Measurements from ENCODE around the gene SLC17A2.
"Not testable (repeated sequence)": the region's sequence is repeated elsewhere in the genome, so short reads cannot be mapped to it uniquely, and the experiment has no call there.

The SLC17A2 gene

DNA sequence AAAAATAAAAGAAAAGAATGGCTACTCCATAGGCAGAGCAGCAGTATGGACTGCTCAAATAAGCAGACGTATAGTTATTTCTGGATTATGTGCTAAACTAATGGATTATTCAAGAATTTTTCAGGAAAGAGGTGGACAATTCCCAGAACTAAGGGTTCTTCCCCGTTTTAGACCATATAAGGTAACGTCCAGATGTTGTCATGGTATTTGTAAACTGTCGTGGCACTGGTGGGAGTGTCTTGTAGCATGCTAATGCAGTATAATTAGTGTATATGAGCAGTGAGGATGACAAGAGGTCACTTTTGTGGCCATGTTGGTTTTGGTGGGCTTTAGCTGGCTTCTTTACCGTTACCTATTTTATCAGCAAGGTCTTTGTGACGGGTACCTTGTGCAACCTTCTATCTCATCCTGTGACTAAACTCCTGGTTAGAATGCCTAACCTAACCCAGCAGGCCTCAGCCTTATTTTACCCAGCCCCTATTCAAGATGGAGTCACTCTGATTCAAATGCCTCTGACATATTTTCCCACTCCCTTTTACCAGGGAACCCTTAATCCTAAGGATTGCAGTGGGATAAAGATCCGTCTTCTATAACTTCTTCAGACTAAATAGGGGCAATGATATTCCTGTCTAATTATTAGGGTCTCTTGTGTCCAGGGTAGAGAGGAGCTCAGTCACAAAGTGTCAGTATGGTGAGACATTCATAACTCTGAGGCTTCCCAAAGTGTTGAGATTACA is 21.0 kb upstream of the SLC17A2 start:
- DNase-seq = no peak

DNA sequence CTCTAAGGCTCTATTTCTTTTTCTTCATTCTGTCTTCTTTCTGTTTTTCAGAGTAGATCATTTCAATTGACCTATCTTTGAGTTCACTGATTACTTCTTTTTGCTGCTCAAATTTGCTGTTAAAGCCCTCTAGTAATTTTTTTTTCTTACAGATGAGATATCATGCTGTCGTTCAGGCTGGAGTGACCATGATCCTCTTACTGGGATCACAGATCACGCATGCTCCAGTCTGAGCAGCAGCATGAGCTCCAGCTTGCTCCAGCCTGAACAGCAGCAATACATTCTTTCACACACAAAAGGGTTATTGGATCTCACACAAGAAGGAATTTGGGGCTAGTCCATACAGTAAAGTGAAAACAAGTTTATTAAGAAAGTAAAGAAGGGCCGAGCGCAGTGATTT is 19.8 kb upstream of the SLC17A2 start:
- DNase-seq = no peak

DNA sequence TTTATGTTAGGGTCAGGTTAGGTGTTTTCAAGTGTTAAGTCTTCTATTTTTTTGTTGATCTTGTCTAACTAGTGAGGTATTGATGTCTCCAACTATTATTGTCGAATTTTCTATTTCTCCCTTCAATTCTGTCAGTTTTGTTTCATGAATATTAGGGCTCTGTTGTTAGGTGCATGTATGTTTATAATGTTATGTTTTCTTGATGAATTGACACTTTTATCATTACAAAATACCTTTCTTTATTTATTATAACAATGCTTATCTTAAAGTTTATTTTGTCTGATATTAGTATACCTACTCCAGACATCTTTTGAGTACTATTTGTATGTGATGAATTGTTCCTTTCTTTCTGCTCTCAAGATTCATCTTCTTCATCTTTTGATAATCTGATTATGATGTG is 19.2 kb upstream of the SLC17A2 start:
- no peak for DNase-seq

DNA sequence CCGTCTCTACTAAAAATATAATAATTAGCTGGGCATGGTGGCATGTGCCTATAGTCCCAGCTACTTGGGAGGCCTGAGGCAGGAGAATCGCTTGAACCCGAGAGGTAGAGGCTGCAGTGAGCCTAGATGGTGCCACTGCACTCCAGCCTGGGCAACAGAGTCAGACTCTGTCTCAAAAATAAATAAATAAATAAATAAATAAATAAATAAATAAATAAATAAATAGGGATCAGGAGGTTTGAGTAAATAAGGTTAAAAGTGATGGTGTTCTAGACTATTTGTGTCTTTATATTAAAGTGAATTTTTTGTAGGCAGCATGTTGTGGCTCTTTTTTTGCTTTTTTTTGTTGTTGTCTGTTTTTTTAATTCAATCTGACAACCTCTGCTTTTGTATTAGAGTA is 17.0 kb upstream of the SLC17A2 start:
- not testable (repeated sequence) for DNase-seq

DNA sequence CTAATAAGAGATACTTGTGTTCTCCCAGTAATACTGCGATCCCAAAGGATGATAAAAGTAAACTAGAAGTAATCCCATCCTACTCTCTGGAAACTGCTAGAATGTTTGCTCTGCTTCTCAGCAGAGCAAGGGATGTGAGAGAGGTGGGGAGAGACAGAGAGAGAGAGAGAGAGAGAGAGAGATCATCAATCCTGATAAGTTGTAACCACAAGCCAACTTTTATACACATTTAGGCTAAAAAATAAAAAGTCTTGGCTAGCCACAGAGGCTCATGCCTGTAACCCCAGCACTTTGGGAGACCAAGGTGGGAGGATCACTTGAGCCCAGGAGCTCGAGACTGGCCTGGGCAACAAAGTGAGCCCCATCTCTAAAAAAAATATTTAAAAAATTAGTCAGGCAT is 16.1 kb upstream of the SLC17A2 start:
- no peak for DNase-seq

DNA sequence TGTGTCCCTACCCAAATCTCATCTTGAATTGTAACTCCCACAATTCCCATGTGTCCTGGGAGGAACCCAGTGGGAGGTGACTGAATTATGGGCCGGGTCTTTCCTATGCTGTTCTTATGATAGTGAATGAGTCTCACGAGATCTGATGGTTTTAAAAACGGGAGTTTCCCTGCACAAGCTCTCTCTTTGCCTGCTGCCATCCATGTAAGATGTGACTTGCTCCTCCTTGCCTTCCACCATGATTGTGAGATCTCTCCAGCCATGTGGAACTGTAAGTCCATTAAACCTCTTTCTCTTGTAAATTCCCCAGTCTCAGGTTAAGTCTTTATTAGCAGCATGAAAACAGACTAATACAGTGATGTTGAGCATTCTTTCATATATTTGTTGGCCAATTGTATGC is 15.2 kb upstream of the SLC17A2 start:
- DNase-seq = not testable (repeated sequence)

DNA sequence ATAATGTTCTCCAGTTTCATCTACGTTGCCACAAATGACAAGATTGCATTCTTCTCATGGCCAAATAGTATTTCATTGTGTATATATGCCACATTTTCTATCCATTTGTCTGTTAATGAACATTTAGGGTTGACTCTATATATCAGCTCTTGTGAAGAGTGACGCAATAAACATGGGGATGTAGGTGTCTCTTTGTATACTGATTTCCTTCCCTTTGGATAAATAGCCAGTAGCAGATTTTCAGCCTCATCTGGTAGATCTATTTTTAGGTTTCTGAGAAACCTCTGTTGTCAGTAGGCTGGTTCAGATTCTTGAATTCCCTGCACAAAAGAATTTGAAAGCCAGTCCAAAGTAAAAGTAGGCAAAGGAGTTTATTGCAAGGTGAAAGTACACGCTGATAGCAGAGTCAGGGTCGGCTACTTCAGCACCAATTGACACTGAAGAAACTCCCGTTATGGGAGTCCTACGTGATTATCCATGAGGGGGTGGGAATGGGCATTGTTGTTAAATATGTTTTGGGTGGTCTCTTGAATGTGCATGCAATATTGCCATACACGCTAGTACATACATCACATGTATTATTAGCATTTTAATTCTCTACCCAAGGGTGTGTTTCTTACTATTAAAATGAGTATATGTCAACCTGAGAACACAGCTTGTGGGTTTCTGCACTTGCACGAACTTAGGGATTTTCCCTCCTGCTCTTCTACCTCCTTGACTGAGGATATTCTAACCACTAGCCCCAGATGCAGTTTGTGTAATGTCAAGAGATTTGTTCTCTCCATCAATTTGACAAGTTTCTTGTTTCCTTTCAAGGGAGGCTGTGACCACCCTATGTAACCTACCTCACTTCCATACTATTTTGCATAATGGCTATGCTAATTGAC is 14.4 kb upstream of the SLC17A2 start:
- no peak for DNase-seq

DNA sequence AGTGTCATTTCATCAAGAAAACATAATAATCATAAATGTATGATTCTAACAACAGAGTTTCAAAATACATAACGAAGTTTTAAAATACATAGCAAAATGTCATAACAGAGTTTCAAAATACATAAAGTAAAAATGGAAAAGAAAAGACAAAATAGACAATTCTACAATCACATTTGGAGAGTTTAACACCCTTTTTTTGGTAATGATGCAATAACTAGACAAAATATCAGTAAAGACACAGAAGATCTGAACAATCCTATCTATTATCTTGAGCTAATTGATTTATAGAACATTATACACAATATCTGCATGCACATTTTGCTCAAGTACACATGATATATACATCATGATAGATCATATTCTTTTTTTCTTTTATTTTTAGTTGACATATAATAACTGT is 13.4 kb upstream of the SLC17A2 start:
- no peak for DNase-seq

DNA sequence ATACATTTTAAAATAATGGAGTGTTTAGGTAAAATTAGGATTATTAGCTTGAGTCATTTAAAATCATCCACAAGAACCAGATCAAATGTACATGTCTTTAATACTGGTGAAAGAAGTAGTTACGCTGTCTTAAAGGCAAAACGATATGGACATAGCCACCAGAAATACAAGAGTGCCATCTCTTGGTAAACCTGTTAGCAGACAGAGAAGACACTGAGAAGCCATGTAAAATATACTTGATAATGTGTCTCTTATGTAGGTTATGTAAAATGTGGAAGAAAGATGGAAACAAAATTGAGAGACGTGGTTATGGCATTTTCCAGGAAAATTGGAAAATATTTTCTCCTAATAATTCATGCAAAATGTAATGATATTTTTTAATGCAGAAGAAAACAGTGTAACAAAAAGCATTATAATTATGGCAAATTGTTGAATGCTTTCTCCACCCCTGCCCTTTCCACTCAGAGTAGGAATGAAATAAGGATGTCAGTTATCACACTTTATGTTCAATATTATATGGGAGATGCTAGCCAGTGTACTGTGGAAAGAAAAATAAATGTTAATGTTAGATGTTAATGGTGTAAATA is 12.2 kb upstream of the SLC17A2 start:
- no peak for DNase-seq

DNA sequence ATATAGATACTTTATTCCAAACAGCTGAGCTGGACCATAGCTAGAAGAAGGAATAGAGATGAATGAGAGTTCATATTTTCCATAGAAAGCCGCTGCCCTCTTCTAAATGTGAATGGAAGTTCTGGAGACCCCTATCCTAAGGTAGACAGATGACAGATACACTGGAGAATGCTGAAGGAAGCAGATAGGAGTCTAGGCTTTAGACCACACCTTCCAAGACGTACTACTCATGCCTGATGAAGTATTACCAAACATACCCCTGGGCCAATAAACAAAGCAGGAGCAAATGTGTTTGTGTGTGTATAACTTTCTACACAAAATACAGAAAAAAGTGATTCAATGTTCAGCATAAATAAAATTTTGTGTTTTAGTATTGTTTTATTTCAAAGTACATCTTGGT is 9.1 kb upstream of the SLC17A2 start:
- DNase-seq = no peak

DNA sequence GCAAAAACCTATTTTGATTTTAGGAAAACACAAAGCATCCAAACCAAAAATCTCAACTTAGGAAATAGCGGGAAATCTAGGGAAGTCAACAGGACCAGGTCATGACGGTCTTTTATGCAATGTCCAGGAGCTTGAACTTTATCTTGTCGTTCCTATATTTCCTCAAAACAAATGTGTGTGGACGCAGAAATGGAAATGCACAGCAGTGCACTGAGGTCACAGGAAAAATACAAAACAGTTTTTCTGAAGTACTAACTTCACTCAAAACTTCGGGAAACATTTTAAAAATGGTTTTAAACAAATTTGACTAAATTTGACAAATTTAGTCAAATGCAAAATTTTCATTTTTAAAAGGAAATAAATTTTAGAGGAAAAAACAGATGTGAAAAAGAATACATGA is 5.5 kb upstream of the SLC17A2 start:
- DNase-seq = no peak

DNA sequence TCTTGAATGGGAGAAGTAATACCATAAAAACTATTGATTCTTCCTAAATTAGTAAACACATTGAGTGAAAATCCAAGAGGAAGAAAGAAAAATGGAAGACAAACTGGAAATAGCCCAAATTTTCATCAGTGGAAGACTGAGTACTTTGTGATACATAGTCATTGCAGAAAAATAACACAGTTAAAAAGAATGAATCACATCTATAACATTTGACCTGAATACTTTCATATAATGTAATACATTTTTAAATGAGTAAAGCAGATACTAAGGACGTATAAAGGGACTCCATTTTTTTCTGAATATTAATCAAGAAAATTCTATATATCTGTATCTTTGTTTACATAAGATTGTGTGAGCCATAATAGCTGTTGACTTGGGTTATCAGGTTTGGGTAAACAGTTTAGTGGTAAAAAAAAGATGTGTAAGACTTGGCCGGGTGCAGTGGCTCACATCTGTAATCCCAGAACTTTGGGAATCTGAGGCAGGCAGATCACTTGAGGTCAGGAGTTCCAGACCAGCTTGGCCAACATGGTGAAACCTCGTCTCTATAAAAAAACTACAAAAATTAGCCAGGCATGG is 4.3 kb upstream of the SLC17A2 start:
- no peak for DNase-seq

DNA sequence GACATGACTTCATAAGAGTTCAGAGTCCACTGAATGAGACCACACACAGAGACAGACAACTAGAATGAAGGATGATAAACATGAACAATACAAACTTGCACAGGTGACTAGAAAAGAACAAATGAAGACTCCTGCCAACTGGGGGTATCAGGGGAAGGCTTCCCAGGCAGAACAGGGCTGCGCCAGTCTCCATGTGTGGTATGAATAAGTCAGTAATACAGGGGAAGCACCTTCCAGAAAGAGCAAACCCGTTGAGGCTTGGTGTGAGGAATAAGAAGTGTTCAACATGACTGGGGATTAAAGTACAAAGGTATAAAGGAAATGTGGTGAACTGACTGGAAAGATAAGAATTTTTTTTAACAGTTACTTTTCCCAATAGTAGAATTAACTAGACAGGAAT is 3.7 kb upstream of the SLC17A2 start:
- no peak for DNase-seq

DNA sequence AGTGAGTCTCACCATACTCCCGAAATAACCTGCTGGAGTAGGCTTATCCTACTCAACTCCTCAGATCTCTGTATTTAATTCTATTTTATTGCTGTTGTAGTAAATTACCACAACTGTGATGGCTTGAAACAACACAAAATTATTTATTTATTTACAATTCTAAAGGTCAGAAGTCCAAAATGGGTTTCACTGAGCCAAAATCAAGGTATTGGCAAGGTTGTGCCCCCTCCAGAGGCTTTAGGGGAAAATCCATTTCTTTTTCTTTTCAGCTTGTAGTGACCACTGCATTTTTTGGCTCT is 869 bp upstream of the SLC17A2 start:
- no peak for DNase-seq

DNA sequence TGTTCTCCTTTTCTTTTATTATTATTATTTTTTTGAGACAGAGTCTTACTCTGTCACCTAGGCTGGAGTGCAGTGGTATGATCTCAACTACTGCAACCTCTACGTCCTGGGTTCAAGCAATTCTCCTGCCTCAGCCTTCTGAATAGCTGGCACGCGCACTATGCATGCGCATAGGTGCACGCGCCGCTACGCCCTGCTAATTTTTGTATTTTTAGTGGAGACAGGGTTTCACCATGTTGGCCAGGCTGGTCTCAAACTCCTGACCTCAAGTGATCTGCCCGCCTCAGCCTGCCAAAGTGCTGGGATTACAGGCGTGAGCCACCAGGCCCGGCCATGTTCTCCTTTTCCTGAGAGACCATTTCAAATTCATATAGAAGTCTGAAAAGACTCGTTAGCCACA is 706 bp downstream of the SLC17A2 start:
- DNase-seq = not testable (repeated sequence)

DNA sequence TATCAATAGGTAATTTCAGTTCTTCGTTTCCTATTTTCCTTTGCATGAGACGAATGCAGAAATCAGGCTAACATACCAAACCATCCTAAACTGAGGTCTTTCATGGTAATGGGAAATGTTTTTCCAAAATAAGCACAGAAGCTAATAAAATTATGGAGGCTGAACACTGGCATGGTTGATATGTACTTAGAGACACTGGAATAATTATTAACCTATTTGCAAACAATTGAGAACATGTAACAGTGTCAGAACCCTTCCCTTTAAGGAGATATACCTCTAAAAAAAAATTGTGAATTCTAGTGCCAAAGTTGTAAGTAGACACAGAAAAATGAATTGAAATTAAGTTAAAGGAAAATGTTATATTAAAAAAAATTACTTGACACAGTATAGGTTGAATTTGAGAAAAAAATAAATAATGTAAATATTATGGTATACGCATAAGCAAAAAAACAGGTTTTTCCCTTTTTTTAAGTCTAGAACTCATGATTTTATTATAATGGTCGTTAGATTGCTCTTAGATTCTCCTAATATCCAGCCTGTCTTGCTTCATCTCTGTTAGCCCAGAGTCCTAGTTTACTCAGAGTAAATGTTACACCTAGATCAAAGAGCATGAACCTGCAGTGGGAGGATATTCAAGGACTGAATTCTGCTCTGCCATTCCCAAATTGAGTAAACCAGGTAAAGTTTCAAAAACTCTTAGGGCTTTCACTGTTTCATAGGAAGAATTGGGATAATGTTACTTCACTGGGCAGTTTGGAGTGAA is 1.7 kb downstream of the SLC17A2 start:
- DNase-seq = no peak

DNA sequence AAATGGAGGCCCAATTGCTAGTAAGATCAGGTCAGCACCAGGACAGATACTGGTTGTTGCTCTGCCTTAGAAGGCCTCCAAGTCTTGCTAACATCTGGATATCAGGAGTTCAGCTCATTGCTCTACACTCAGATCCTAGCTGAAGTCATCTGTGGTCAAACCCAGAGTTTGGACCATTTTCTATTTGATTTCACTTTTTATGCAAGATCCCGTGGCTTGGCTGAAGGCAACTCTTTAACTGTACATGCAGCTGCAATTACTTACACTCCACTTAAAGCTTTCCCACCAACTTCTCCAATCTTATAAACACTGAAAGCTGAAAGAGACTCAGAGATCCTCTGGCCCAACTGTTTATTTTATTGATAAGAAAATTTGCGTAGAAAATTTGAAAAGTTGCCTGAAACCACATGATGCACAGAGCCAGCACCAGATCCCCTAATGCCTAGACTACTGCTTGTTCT is 2.7 kb downstream of the SLC17A2 start:
- no peak for DNase-seq

DNA sequence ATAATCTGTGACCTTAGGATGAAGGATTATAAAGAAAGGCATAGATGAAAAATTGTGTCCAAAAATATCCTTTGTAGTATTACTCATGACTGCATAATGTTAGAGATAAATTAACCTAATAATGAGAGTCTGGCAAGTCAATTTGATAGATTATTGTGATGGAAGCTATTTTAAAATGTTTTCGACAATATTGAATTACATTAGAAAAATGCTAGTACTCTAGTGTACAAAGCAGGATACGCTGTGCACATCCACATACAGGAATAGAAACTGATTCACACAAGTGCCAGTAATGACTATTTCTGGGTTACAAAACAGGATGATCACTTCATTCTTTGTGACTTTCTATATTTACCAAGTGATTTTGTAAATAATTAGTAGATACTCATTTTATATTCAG is 3.3 kb downstream of the SLC17A2 start:
- no peak for DNase-seq

DNA sequence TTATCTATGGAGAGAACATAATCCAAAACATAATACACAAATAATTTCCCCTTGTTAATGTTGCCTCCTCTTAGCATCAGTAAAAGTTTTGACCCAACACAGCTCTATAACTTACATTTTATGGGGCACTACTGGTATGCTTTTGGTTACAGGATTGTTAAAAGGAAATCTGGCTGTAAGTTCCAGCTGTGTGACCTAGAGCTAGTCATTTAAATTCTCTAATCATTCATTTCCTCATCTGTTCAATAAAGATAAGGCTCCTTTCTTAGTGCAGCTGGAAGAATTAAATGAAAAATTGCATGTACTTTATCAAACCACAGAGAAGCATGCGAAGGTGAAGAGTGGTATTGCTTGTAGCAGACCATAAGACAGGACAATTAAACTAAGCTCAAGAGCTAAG is 4.6 kb downstream of the SLC17A2 start:
- no peak for DNase-seq

DNA sequence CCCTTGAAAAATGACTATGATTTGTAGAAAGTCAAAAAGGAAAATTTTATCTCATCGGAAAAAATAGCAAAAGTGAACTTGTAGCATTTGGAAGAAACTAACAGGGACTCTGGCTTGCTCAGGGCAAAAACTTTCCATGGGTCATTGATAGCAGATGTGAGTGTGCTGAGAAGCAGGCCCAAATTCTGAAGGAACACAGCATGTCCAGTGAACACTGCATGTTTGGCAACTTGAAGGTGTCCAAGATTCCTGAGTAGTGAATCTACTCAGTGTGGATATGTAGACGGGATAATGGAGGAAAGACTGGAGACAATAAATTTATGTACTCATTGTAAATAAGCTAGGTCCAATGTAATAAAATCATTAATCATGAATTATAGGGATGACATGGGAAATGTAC is 8.2 kb downstream of the SLC17A2 start:
- DNase-seq = no peak

DNA sequence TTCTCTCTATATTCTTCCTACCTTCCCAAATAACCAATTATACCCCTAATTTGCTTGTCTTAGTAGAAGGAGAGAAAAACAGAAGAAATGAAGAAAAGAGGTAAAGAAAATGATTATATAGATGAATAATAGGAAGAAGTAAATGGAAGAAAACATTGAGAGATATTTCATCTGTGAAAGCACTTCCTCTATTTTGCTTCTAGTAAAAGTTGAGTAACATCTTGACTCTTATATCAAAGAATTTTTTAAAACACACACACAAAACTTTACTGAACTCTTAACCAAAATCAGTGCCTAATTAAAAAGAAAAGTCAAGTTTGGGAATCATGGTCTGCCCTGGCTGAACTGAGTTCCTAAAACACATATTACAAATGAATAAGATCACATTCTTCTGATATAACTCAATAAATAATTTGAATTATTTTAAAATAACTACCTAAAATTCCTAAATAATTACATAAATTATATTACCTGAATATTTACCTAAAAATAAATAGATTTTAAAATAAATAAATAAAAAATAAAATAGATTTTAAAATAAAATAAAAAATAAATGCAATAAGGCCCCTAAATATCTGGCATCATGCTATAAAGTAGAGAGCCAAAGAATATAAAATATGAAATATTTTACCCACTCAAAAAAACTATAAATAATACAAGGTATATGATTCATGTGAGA is 8.8 kb downstream of the SLC17A2 start:
- DNase-seq = no peak

DNA sequence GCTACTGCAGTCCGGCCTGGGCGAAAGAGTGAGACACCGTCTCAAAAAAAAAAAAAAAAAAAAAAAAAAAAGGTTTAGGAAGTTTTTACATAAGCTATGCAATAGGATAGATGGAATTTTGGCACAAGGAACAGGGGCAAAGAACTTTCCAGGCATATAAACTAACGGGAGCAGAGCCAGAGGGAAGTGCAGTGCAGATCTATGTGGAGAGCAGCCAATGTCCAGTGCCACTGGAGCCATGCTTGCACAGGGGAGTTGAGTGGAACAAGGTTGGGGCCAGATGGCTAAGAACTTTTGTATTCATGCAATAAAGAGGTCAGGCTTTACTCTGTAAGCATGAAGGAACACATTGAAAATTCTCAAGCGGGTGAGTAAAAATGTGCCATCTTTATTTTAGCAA is 10.8 kb downstream of the SLC17A2 start:
- DNase-seq = no peak
